HTR-8/SVneo (cell line): Measurements from ENCODE around the gene MAFF.

ENCODE experiments used
- DNase-seq: peaks from one replicate; pipeline ENCODE4 v3.0.0; 2011; ENCODE audit warnings: low spot score, mixed read lengths; ENCODE audit not compliant: insufficient read length
- FAIRE-seq: peaks from 2 replicates; lab custom pipeline; 2011; peaks lifted over from hg19 to GRCh38; lab: Jason Lieb, UNC

MAFF gene

GRCh38 chr22:38264322-38264843, 62.6 kb downstream of the MAFF start:
- DNase-seq = no peak
- FAIRE-seq = no peak
